Osteocyte (in vitro differentiated cells): Measurements from ENCODE around the gene SLC7A14. TPM values are rescaled to one million over a fixed set of nuclear protein-coding genes. Genes with fewer than 3 reads are reported as not detected.
A peak's percentile ranks its signal among the peaks of the same experiment; 100 is the strongest.

Experiments
- DNase-seq: peaks from one replicate; pipeline ENCODE4 v3.0.0; 2021; ENCODE audit warnings: mixed read lengths; ENCODE audit not compliant: unreplicated experiment; ENCODE audit errors: extremely low spot score
- H3K27ac Mint-ChIP-seq: one replicate; pipeline ENCODE4 v1.8.0; 2021; ENCODE audit warnings: mild to moderate bottlenecking, mixed read lengths; ENCODE audit not compliant: unreplicated experiment
- H3K27me3 Mint-ChIP-seq: one replicate; pipeline ENCODE4 v1.8.0; 2021; ENCODE audit warnings: mixed read lengths; ENCODE audit not compliant: unreplicated experiment
- H3K36me3 Mint-ChIP-seq: one replicate; pipeline ENCODE4 v1.8.0; 2021; ENCODE audit warnings: mixed read lengths; ENCODE audit not compliant: unreplicated experiment
- H3K4me1 Mint-ChIP-seq: one replicate; pipeline ENCODE4 v1.8.0; 2021; ENCODE audit warnings: mixed read lengths; ENCODE audit not compliant: unreplicated experiment
- H3K4me3 Mint-ChIP-seq: one replicate; pipeline ENCODE4 v1.8.0; 2021; ENCODE audit warnings: mild to moderate bottlenecking, moderate library complexity, mixed read lengths; ENCODE audit not compliant: unreplicated experiment
- H3K9me3 Mint-ChIP-seq: one replicate; pipeline ENCODE4 v1.8.0; 2021; ENCODE audit warnings: mixed read lengths; ENCODE audit not compliant: unreplicated experiment
- CTCF ChIP-seq: fragments of 200-600 bp; sonication (generic); IDR thresholded peaks from 2 replicates; pipeline ENCODE4 v1.5.0; 2021; ENCODE audit warnings: antibody characterized with exemption, mild to moderate bottlenecking, moderate library complexity
- total RNA-seq: library from RNA; stranded (reverse); gene quantifications from 2 replicates; pipeline ENCODE4 v1.2.1, GENCODE V29; 2021

SLC7A14 gene
- total RNA-seq, 1 donor from 2014 or later = 2.1 TPM

- H3K36me3 Mint-ChIP-seq = peaks cover 8% of the 10 kb centered on the region
- H3K27ac Mint-ChIP-seq = peak overlapping the region; percentile 20
- no peak overlapping the region for H3K4me3 Mint-ChIP-seq
- no peak for DNase-seq
- H3K4me1 Mint-ChIP-seq = peaks cover 9% of the 10 kb centered on the region
- H3K9me3 Mint-ChIP-seq = peaks cover 18% of the 10 kb centered on the region
- no peak for TF ChIP-seq CTCF
- H3K27me3 Mint-ChIP-seq = no peaks in the 10 kb centered on the region
Measured at GRCh38 chr3:170614214-170614966, 28.5 kb upstream of the SLC7A14 start.

GRCh38 chr3:170611751-170612150 lies 25.9 kb upstream of the SLC7A14 start:
- Mint-ChIP-seq H3K4me1 (peaks cover 9% of the 10 kb centered on the region), H3K9me3 (no peaks in the 10 kb centered on the region), H3K36me3 (no peaks in the 10 kb centered on the region), H3K27ac (no peak overlapping the region), H3K4me3 (no peak overlapping the region), H3K27me3 (no peaks in the 10 kb centered on the region)
- no peak for TF ChIP-seq CTCF
- DNase-seq = no peak

GRCh38 chr3:170610321-170610884 lies 24.5 kb upstream of the SLC7A14 start:
- Mint-ChIP-seq H3K4me1 (peaks cover 9% of the 10 kb centered on the region), H3K27me3 (peaks cover 2% of the 10 kb centered on the region), H3K27ac (no peak overlapping the region), H3K9me3 (no peaks in the 10 kb centered on the region), H3K36me3 (no peaks in the 10 kb centered on the region), H3K4me3 (no peak overlapping the region)
- DNase-seq = no peak
- TF ChIP-seq CTCF = no peak

GRCh38 chr3:170608475-170608874 lies 22.6 kb upstream of the SLC7A14 start:
- Mint-ChIP-seq H3K4me1 (no peaks in the 10 kb centered on the region), H3K9me3 (no peaks in the 10 kb centered on the region), H3K27me3 (peaks cover 8% of the 10 kb centered on the region), H3K36me3 (no peaks in the 10 kb centered on the region), H3K4me3 (no peak overlapping the region), H3K27ac (no peak overlapping the region)
- no peak for TF ChIP-seq CTCF
- DNase-seq = no peak

GRCh38 chr3:170606675-170607074 lies 20.8 kb upstream of the SLC7A14 start:
- no peaks in the 10 kb centered on the region for H3K4me1 Mint-ChIP-seq
- no peak overlapping the region for H3K4me3 Mint-ChIP-seq
- H3K9me3 Mint-ChIP-seq = no peaks in the 10 kb centered on the region
- no peaks in the 10 kb centered on the region for H3K36me3 Mint-ChIP-seq
- H3K27ac Mint-ChIP-seq = no peak overlapping the region
- H3K27me3 Mint-ChIP-seq = peaks cover 8% of the 10 kb centered on the region
- TF ChIP-seq CTCF = no peak
- DNase-seq = no peak
